C4-2B (cell line): Measurements from ENCODE around the gene COBL.

ENCODE experiments used
- CTCF ChIP-seq: fragments of 450-650 bp; conservative IDR thresholded peaks from 2 replicates; pipeline ENCODE4 v1.5.1; 2017; ENCODE audit warnings: mild to moderate bottlenecking
- ZFX ChIP-seq: fragments of 450-650 bp; IDR thresholded peaks from 2 replicates; pipeline ENCODE4 v1.6.1; 2017

GRCh38 chr7:51265066-51265907, 51.3 kb downstream of the COBL start:
- TF ChIP-seq CTCF (no peak), ZFX (no peak)
